Daoy (cell line): ENCODE measurements around the gene CORO1A. TPM values are rescaled to one million over a fixed set of nuclear protein-coding genes. Genes with fewer than 3 reads are reported as not detected.
"Not testable (repeated sequence)": the region's sequence is repeated elsewhere in the genome, so short reads cannot be mapped to it uniquely, and the experiment has no call there.

Experiments used
- DNase-seq: peaks from one replicate; pipeline ENCODE4 v3.0.0-alpha.2; 2015; ENCODE audit warnings: low read depth
- total RNA-seq: library from RNA; depleted of rRNA; stranded (reverse); fragments of >200 nt; shearing (Covaris generic); gene quantifications from 2 replicates; pipeline ENCODE4 v1.2.3, GENCODE V29; 2014; rRNA removed

The CORO1A gene
- total RNA-seq, result 4.3 and 25.4 TPM in 2 replicates

GRCh38 chr16:30183233-30184095, at the start of gene CORO1A:
CORO1A (plus strand) TSS chr16:30183602; CDS start chr16:30185210, 1,608 bp downstream.
- DNase-seq, result peak; percentile 76

GRCh38 chr16:30136971-30137605, 46.3 kb upstream of the CORO1A start:
- no peak for DNase-seq

- no peak for DNase-seq
These were observed 45.5 kb upstream of the CORO1A start for GRCh38 chr16:30137897-30138296.

GRCh38 chr16:30139583-30140481, 43.6 kb upstream of the CORO1A start:
- DNase-seq, result no peak

- no peak for DNase-seq
These were observed 41.7 kb upstream of the CORO1A start for GRCh38 chr16:30141750-30142149.

GRCh38 chr16:30142672-30143346, 40.6 kb upstream of the CORO1A start:
- DNase-seq, result no peak

- DNase-seq, result no peak
These were observed 40.1 kb upstream of the CORO1A start for GRCh38 chr16:30143347-30143702.

GRCh38 chr16:30144017-30144416, 39.4 kb upstream of the CORO1A start:
- DNase-seq, result no peak

- DNase-seq, result no peak
These were observed 38.5 kb upstream of the CORO1A start for GRCh38 chr16:30144917-30145316.

GRCh38 chr16:30145657-30146056, 37.7 kb upstream of the CORO1A start:
- DNase-seq, result no peak

- no peak for DNase-seq
These were observed 35.4 kb upstream of the CORO1A start for GRCh38 chr16:30147843-30148510.

- no peak for DNase-seq
These were observed 34.0 kb upstream of the CORO1A start for GRCh38 chr16:30149250-30149930.

GRCh38 chr16:30151091-30151490, 32.3 kb upstream of the CORO1A start:
- DNase-seq, result no peak

GRCh38 chr16:30152517-30152916, 30.9 kb upstream of the CORO1A start:
- DNase-seq, result no peak

- no peak for DNase-seq
These were observed 28.2 kb upstream of the CORO1A start for GRCh38 chr16:30155188-30155587.

GRCh38 chr16:30157214-30157613, 26.2 kb upstream of the CORO1A start:
- DNase-seq, result no peak

- DNase-seq, result no peak
These were observed 19.9 kb upstream of the CORO1A start for GRCh38 chr16:30163538-30163937.

- DNase-seq, result no peak
These were observed 17.1 kb upstream of the CORO1A start for GRCh38 chr16:30166202-30166902.

GRCh38 chr16:30168746-30169145, 14.7 kb upstream of the CORO1A start:
- not testable (repeated sequence) for DNase-seq

- DNase-seq, result not testable (repeated sequence)
These were observed 14.0 kb upstream of the CORO1A start for GRCh38 chr16:30169416-30169815.
